HepG2 (cell line): ENCODE results near the gene PABPC1L2B. TPM values are rescaled to one million over a fixed set of nuclear protein-coding genes. Genes with fewer than 3 reads are reported as not detected.
"Not testable (repeated sequence)": the region's sequence is repeated elsewhere in the genome, so short reads cannot be mapped to it uniquely, and the experiment has no call there.

ENCODE experiments used
- ATAC-seq: fragments of 200-7000 bp; cut with Tn5 transposase; 3 replicates; pipeline ENCODE4 v1.9.1; 2020; ENCODE audit warnings: mild to moderate bottlenecking, moderate library complexity
- BruUV-seq: library from RNA; stranded (reverse); fragments of 400-500 nt; replicated peaks from 2 replicates; lab custom pipeline; 2021; lab: Mats Ljungman, UMichigan
- CTCF ChIA-PET: fragments of 300-600 bp; formaldehyde crosslinking; extraction: SDS; loops from one replicate; lab custom pipeline; 2021; ENCODE audit warnings: low total read pairs, inconsistent platforms, low intra/inter-chr PET ratio; lab: Yijun Ruan, JAX
- POLR2A ChIA-PET: fragments of 350-600 bp; sonication (Branson Sonifier 250); formaldehyde crosslinking; loops from one replicate; lab custom pipeline; 2020; ENCODE audit warnings: antibody characterized with exemption, inconsistent platforms; lab: Yijun Ruan, JAX
- DNase-seq: peaks from one replicate; pipeline ENCODE4 v3.0.0-alpha.2; 2015; ENCODE audit warnings: low spot score
- FAIRE-seq: peaks from 3 replicates; lab custom pipeline; 2011; peaks lifted over from hg19 to GRCh38; lab: Jason Lieb, UNC
- H2AFZ ChIP-seq: one replicate; pipeline ENCODE4 v1.6.1; 2011; ENCODE audit warnings: low read length, inconsistent platforms
- H3K27ac ChIP-seq: fragments of 300-600 bp; 3 replicates; pipeline ENCODE4 v1.8.0; 2011; ENCODE audit warnings: mixed run types, mild to moderate bottlenecking, mixed read lengths, low read length, inconsistent platforms; ENCODE audit not compliant: insufficient read depth; ENCODE audit errors: extremely low read length
- H3K27me3 ChIP-seq, 2 experiments: fragments of 200-600 bp in 1 of 2; 2 replicates in 1 of 2; 3 replicates in 1 of 2; pipeline versions ENCODE4 v1.6.0 to v1.8.0; 2011; ENCODE audit warnings: low read length in 2 of 2, mild to moderate bottlenecking in 2 of 2, moderate library complexity in 2 of 2, inconsistent platforms in 1 of 2; ENCODE audit not compliant: insufficient read depth in 2 of 2, control insufficient read depth in 1 of 2
- H3K36me3 ChIP-seq, 2 experiments: fragments of 200-600 bp in 1 of 2; replicated peaks in 1 of 2; 2 replicates in 1 of 2; 3 replicates in 1 of 2; pipeline versions ENCODE4 v1.5.1 to v1.8.0; 2011; ENCODE audit warnings: low read length in 2 of 2, inconsistent platforms in 1 of 2; ENCODE audit not compliant: insufficient read depth in 2 of 2, control insufficient read depth in 1 of 2
- H3K4me1 ChIP-seq: 2 replicates; pipeline ENCODE4 v1.5.1; 2012; ENCODE audit warnings: low read length, inconsistent platforms; ENCODE audit not compliant: insufficient read depth
- H3K4me2 ChIP-seq: 2 replicates; pipeline ENCODE4 v1.6.0; 2011; ENCODE audit warnings: low read depth, low read length, inconsistent platforms
- H3K4me3 ChIP-seq, 3 experiments: fragments of 200-600 bp in 1 of 3; sonication (generic), shearing (Covaris generic) in 1 of 3; replicated peaks in 1 of 3; 2 replicates each; pipeline ENCODE4 v1.5.1; 2011 to 2016; ENCODE audit warnings: low read length in 3 of 3, inconsistent platforms in 2 of 3, low read depth in 2 of 3, mild to moderate bottlenecking in 2 of 3, control low read depth in 1 of 3, mixed read lengths in 1 of 3; ENCODE audit not compliant: insufficient read depth in 1 of 3
- H3K79me2 ChIP-seq: one replicate; pipeline ENCODE4 v1.6.1; 2011; ENCODE audit warnings: low read length, inconsistent platforms; ENCODE audit not compliant: insufficient read depth
- H3K9ac ChIP-seq: 2 replicates; pipeline ENCODE4 v1.6.0; 2011; ENCODE audit warnings: mild to moderate bottlenecking, low read depth, low read length, inconsistent platforms; ENCODE audit not compliant: insufficient read depth
- H3K9me3 ChIP-seq: 2 replicates; pipeline ENCODE4 v1.5.1; 2012; ENCODE audit warnings: mild to moderate bottlenecking, low read length
- H4K20me1 ChIP-seq: 2 replicates; pipeline ENCODE4 v1.6.0; 2011; ENCODE audit warnings: inconsistent platforms, mild to moderate bottlenecking, low read length, moderate library complexity; ENCODE audit not compliant: insufficient read depth
- HMGXB3 ChIP-seq: sonication (generic); formaldehyde crosslinking; IDR thresholded peaks from 2 replicates; pipeline ENCODE4 v1.4.0; 2020; ENCODE audit warnings: missing genetic modification reagents, borderline replicate concordance
- WGBS: methylation state at CpG from one replicate; pipeline ENCODE4 v1.1.6; 2017; ENCODE audit warnings: low lambda C conversion rate; 5-methylcytosine and 5-hydroxymethylcytosine counted together
- in situ Hi-C: cut with HindIII; loops from 2 replicates; pipeline ENCODE4 v1.10.0; 2017; ENCODE audit warnings: low pct_unique_long_range_greater_than_20kb; ENCODE audit not compliant: extremely low pct_ligation_motif_present
- intact Hi-C: fragments of 100-400 bp; cut with micrococcal nuclease; formaldehyde crosslinking; loops from one replicate; pipeline ENCODE4 v1.10.0; 2022; ENCODE audit not compliant: unreplicated experiment
- polyA plus RNA-seq, 8 experiments: library from polyadenylated mRNA; depleted of rRNA in 3 of 8; stranded (reverse) in 7 of 8; unstranded in 1 of 8; fragments of >200 nt; fragmentation: Illumina TruSeq in 4 of 8; extraction: Trizol in 4 of 8; gene quantifications; 2 replicates each; pipeline versions ENCODE4 v1.2.1 to v1.2.3, GENCODE V29; 2011 to 2016; ENCODE audit warnings: low read depth in 4 of 8, missing spikeins in 1 of 8, mixed read lengths in 1 of 8; ENCODE audit not compliant: insufficient read depth in 1 of 8
- total RNA-seq, 5 experiments: library from RNA; depleted of rRNA; stranded (reverse); fragments of >200 nt; fragmentation: Illumina TruSeq; extraction: Trizol; gene quantifications; 2 replicates each; pipeline ENCODE4 v1.2.3, GENCODE V29; 2016; ENCODE audit warnings: low read depth in 1 of 5

Gene PABPC1L2B
- total and polyA plus RNA-seq, 2 of the 13 experiments (the other 11 are each of a cell fraction or from before 2014, with no cell fraction given) = not detected

- no peak for TF ChIP-seq HMGXB3
- TF ChIP-seq, all 625 proteins: peak for 0
These were observed 18.8 kb downstream of the PABPC1L2B start (continued) for GRCh38 chrX:73021361-73022092.

GRCh38 chrX:73022093-73022445 lies 19.3 kb downstream of the PABPC1L2B start:
- no CpG with 5 or more reads among the region's 12 CpGs for WGBS
- intact Hi-C loops = not testable (repeated sequence)

More at GRCh38 chrX:73022093-73022445, 19.3 kb downstream of the PABPC1L2B start:
- H3K9me3 ChIP-seq, DNase-seq, H3K79me2 ChIP-seq, in situ Hi-C loops, H4K20me1 ChIP-seq, H2AFZ ChIP-seq, ATAC-seq, H3K9ac ChIP-seq, H3K4me2 ChIP-seq, H3K27ac ChIP-seq, CTCF ChIA-PET, H3K4me3 ChIP-seq, BruUV-seq, POLR2A ChIA-PET, H3K36me3 ChIP-seq, H3K27me3 ChIP-seq, FAIRE-seq, H3K4me1 ChIP-seq: not testable (repeated sequence)
